H9 (cell line): ENCODE measurements around the gene STIMATE. TPM values are rescaled to one million over a fixed set of nuclear protein-coding genes. Genes with fewer than 3 reads are reported as not detected.
A peak's percentile ranks its signal among the peaks of the same experiment; 100 is the strongest.

Source experiments
- DNase-seq: peaks from one replicate; pipeline ENCODE4 v3.0.0-alpha.2; 2017
- H2AFZ ChIP-seq: one replicate; pipeline ENCODE4 v1.6.1; 2013; ENCODE audit warnings: mild to moderate bottlenecking, low read length, control low read depth, moderate library complexity
- H2AK5ac ChIP-seq: 2 replicates; pipeline ENCODE4 v1.6.1; 2013; ENCODE audit warnings: low read length, control low read depth, mixed read lengths; ENCODE audit not compliant: insufficient read length
- H2BK120ac ChIP-seq: one replicate; pipeline ENCODE4 v1.6.1; 2013; ENCODE audit warnings: low read depth, mild to moderate bottlenecking, low read length, control low read depth, inconsistent platforms; ENCODE audit not compliant: poor library complexity, severe bottlenecking
- H2BK12ac ChIP-seq: 2 replicates; pipeline ENCODE4 v1.6.1; 2013; ENCODE audit warnings: low read length, control low read depth, mixed read lengths, low read depth; ENCODE audit not compliant: insufficient read length
- H2BK15ac ChIP-seq: 2 replicates; pipeline ENCODE4 v1.6.1; 2013; ENCODE audit warnings: low read depth, low read length, control low read depth
- H2BK20ac ChIP-seq: one replicate; pipeline ENCODE4 v1.6.1; 2013; ENCODE audit warnings: low read depth, mild to moderate bottlenecking, low read length, control low read depth, inconsistent platforms; ENCODE audit not compliant: poor library complexity, severe bottlenecking
- H2BK5ac ChIP-seq: 2 replicates; pipeline ENCODE4 v1.6.1; 2013; ENCODE audit warnings: low read length, control low read depth, mixed read lengths; ENCODE audit not compliant: insufficient read length
- H3K14ac ChIP-seq: 2 replicates; pipeline ENCODE4 v1.6.1; 2013; ENCODE audit warnings: low read length, control low read depth; ENCODE audit not compliant: insufficient read depth
- H3K18ac ChIP-seq: 2 replicates; pipeline ENCODE4 v1.6.1; 2013; ENCODE audit warnings: low read depth, mild to moderate bottlenecking, mixed read lengths, low read length, control low read depth; ENCODE audit not compliant: insufficient read length
- H3K23ac ChIP-seq: 2 replicates; pipeline ENCODE4 v1.6.1; 2013; ENCODE audit warnings: low read length, control low read depth, mixed read lengths, low read depth; ENCODE audit not compliant: insufficient read length
- H3K23me2 ChIP-seq: 2 replicates; pipeline ENCODE4 v1.6.1; 2013; ENCODE audit warnings: low read depth, mild to moderate bottlenecking, mixed read lengths, low read length, control low read depth; ENCODE audit not compliant: insufficient read length, poor library complexity, severe bottlenecking
- H3K27ac ChIP-seq: 2 replicates; pipeline ENCODE4 v1.5.1; 2013; ENCODE audit warnings: low read length, control low read depth, mixed read lengths, low read depth; ENCODE audit not compliant: insufficient read length
- H3K27me3 ChIP-seq: 2 replicates; pipeline ENCODE4 v1.6.1; 2013; ENCODE audit warnings: low read length, control low read depth, inconsistent platforms; ENCODE audit not compliant: insufficient read depth
- H3K4ac ChIP-seq: 2 replicates; pipeline ENCODE4 v1.6.1; 2013; ENCODE audit warnings: low read depth, mild to moderate bottlenecking, control low read depth, inconsistent platforms, low read length, moderate library complexity
- H3K4me1 ChIP-seq: 2 replicates; pipeline ENCODE4 v1.6.1; 2013; ENCODE audit warnings: low read length, control low read depth, inconsistent platforms; ENCODE audit not compliant: insufficient read depth
- H3K4me2 ChIP-seq: 2 replicates; pipeline ENCODE4 v1.6.1; 2013; ENCODE audit warnings: low read length, control low read depth, mixed read lengths; ENCODE audit not compliant: insufficient read length, insufficient read depth
- H3K56ac ChIP-seq: 2 replicates; pipeline ENCODE4 v1.6.1; 2013; ENCODE audit warnings: low read depth, mild to moderate bottlenecking, mixed read lengths, low read length, control low read depth; ENCODE audit not compliant: insufficient read length
- H3K79me1 ChIP-seq: 2 replicates; pipeline ENCODE4 v1.6.1; 2013; ENCODE audit warnings: low read depth, mild to moderate bottlenecking, moderate library complexity, low read length, control low read depth, inconsistent platforms; ENCODE audit not compliant: insufficient read depth, poor library complexity, severe bottlenecking
- H3K79me2 ChIP-seq: 2 replicates; pipeline ENCODE4 v1.6.1; 2013; ENCODE audit warnings: low read length, control low read depth, inconsistent platforms; ENCODE audit not compliant: insufficient read depth
- H3K9ac ChIP-seq: 2 replicates; pipeline ENCODE4 v1.6.1; 2013; ENCODE audit warnings: low read length, control low read depth, mixed read lengths; ENCODE audit not compliant: insufficient read length; ENCODE audit errors: extremely low read depth
- H3K9me3 ChIP-seq: one replicate; pipeline ENCODE4 v1.6.1; 2013; ENCODE audit warnings: low read depth, low read length, inconsistent platforms; ENCODE audit not compliant: control insufficient read depth
- H3T11ph ChIP-seq: one replicate; pipeline ENCODE4 v1.6.1; 2013; ENCODE audit warnings: mild to moderate bottlenecking, low read length, control low read depth, inconsistent platforms
- H4K20me1 ChIP-seq: one replicate; pipeline ENCODE4 v1.6.1; 2013; ENCODE audit not compliant: control insufficient read depth, insufficient read length, insufficient read depth
- H4K5ac ChIP-seq: 2 replicates; pipeline ENCODE4 v1.6.1; 2013; ENCODE audit warnings: low read depth, mild to moderate bottlenecking, mixed read lengths, low read length, control low read depth; ENCODE audit not compliant: insufficient read length
- H4K8ac ChIP-seq: replicated peaks from 2 replicates; pipeline ENCODE4 v1.6.1; 2013; ENCODE audit warnings: low read length, control low read depth, mixed read lengths, low read depth; ENCODE audit not compliant: insufficient read length
- H4K91ac ChIP-seq: 2 replicates; pipeline ENCODE4 v1.6.1; 2013; ENCODE audit warnings: low read depth, mild to moderate bottlenecking, moderate library complexity, mixed read lengths, low read length, control low read depth; ENCODE audit not compliant: insufficient read length
- H3K27ac Mint-ChIP-seq, 3 experiments: 2 replicates in 2 of 3; 3 replicates in 1 of 3; pipeline ENCODE4 v1.8.0; 2020 to 2021; ENCODE audit warnings: mixed read lengths in 3 of 3, mild to moderate bottlenecking in 1 of 3, moderate library complexity in 1 of 3
- H3K27me3 Mint-ChIP-seq: 2 replicates; pipeline ENCODE4 v1.8.0; 2021; ENCODE audit warnings: low read depth, mild to moderate bottlenecking, moderate library complexity, mixed read lengths
- H3K36me3 Mint-ChIP-seq, 3 experiments: 2 replicates in 2 of 3; 3 replicates in 1 of 3; pipeline ENCODE4 v1.8.0; 2020 to 2021; ENCODE audit warnings: low read depth in 3 of 3, mixed read lengths in 3 of 3; ENCODE audit not compliant: insufficient read depth in 1 of 3
- H3K4me1 Mint-ChIP-seq, 2 experiments: 2 replicates each; pipeline ENCODE4 v1.8.0; 2020; ENCODE audit warnings: mixed read lengths in 2 of 2
- H3K4me3 Mint-ChIP-seq, 2 experiments: 2 replicates in 1 of 2; 3 replicates in 1 of 2; pipeline ENCODE4 v1.8.0; 2020 to 2021; ENCODE audit warnings: mild to moderate bottlenecking in 2 of 2, mixed read lengths in 2 of 2, moderate library complexity in 1 of 2
- H3K9me3 Mint-ChIP-seq, 2 experiments: 2 replicates in 1 of 2; 3 replicates in 1 of 2; pipeline ENCODE4 v1.8.0; 2020; ENCODE audit warnings: mild to moderate bottlenecking in 2 of 2, mixed read lengths in 2 of 2, moderate library complexity in 1 of 2
- WGBS: extraction: QIAGEN DNeasy Blood & Tissue Kit; methylation state at CpG from one replicate; pipeline ENCODE4 v1.1.7; 2013; ENCODE audit warnings: missing lambda C conversion rate, low lambda C conversion rate, mixed read lengths; ENCODE audit not compliant: insufficient read length; ENCODE audit errors: extremely low coverage; 5-methylcytosine and 5-hydroxymethylcytosine counted together
- total RNA-seq: library from RNA; stranded (reverse); gene quantifications from 2 replicates; pipeline ENCODE4 v1.2.1, GENCODE V29; 2021
- TF ChIP-seq, protein P1 (sequence below): fragments of 200-600 bp; sonication (generic); conservative IDR thresholded peaks from 3 replicates; pipeline ENCODE4 v1.8.0; 2021; ENCODE audit warnings: antibody characterized with exemption, mild to moderate bottlenecking

Gene STIMATE
- total RNA-seq, 1 experiment from 2014 or later: 25.6 TPM

- Histone ChIP-seq H2BK20ac (no peak overlapping the region), H2BK120ac (no peak overlapping the region), H3K4ac (no peak overlapping the region), H3K79me1 (no peaks in the 10 kb centered on the region), H3K9ac (no peak overlapping the region), H2BK5ac (no peak overlapping the region), H3K4me1 (no peaks in the 10 kb centered on the region), H3K56ac (no peak overlapping the region), H3K23ac (no peak overlapping the region), H4K8ac (no peak overlapping the region), H2BK12ac (no peak overlapping the region), H3K4me2 (no peak overlapping the region), H3K18ac (no peak overlapping the region), H3K79me2 (no peaks in the 10 kb centered on the region), H3K14ac (no peak overlapping the region), H3K27ac (no peak overlapping the region), H4K5ac (no peak overlapping the region), H3K27me3 (no peaks in the 10 kb centered on the region), H3T11ph (no peak overlapping the region), H2BK15ac (no peak overlapping the region), H2AFZ (no peak overlapping the region), H4K20me1 (no peaks in the 10 kb centered on the region), H3K9me3 (no peaks in the 10 kb centered on the region), H2AK5ac (no peak overlapping the region), H4K91ac (no peak overlapping the region), H3K23me2 (no peaks in the 10 kb centered on the region)
- Mint-ChIP-seq H3K27me3 (no peaks in the 10 kb centered on the region), H3K27ac (peak overlapping the region in 1 of 3 experiments; percentile 42; a peak in 3 of 7 replicates), H3K4me1 (no peaks in the 10 kb centered on the region; a peak in 1 of 4 replicates), H3K9me3 (no peaks in the 10 kb centered on the region), H3K36me3 (peaks cover 13 to 18% (median 13%) of the 10 kb centered on the region in 3 experiments; a peak in 5 of 7 replicates), H3K4me3 (no peak overlapping the region)
- TF ChIP-seq, protein P1, sequence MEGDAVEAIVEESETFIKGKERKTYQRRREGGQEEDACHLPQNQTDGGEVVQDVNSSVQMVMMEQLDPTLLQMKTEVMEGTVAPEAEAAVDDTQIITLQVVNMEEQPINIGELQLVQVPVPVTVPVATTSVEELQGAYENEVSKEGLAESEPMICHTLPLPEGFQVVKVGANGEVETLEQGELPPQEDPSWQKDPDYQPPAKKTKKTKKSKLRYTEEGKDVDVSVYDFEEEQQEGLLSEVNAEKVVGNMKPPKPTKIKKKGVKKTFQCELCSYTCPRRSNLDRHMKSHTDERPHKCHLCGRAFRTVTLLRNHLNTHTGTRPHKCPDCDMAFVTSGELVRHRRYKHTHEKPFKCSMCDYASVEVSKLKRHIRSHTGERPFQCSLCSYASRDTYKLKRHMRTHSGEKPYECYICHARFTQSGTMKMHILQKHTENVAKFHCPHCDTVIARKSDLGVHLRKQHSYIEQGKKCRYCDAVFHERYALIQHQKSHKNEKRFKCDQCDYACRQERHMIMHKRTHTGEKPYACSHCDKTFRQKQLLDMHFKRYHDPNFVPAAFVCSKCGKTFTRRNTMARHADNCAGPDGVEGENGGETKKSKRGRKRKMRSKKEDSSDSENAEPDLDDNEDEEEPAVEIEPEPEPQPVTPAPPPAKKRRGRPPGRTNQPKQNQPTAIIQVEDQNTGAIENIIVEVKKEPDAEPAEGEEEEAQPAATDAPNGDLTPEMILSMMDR: no peak
- DNase-seq: no peak
- WGBS: no CpG with 5 or more reads among the region's 4 CpGs
Observed at GRCh38 chr3:52881871-52882270, 15.5 kb downstream of the STIMATE start.
